PC-3 (cell line): ENCODE measurements around the gene NEK8.

ENCODE experiments used
- CTCF ChIP-seq: fragments of 300-600 bp; sonication (generic); conservative IDR thresholded peaks from 2 replicates; pipeline ENCODE4 v1.5.1; 2017; ENCODE audit warnings: antibody characterized with exemption, low read depth, mild to moderate bottlenecking, low read length
- EZH2 ChIP-seq: fragments of 300-600 bp; sonication (generic); IDR thresholded peaks from one replicate; pipeline ENCODE4 v1.6.1; 2017; ENCODE audit warnings: antibody characterized with exemption, mild to moderate bottlenecking, low read length; ENCODE audit not compliant: unreplicated experiment

GRCh38 chr17:28783161-28783560 is 54.6 kb downstream of the NEK8 start:
- TF ChIP-seq CTCF (no peak), EZH2 (no peak)
